Hypothalamus (tissue), 51 donors: ENCODE data around the gene TPST2.

Source experiments
- DNase-seq, 51 donors: peaks; one replicate each; lab custom pipeline; 2025; lab: John Stamatoyannopoulos, UW

Gene TPST2

GRCh38 chr22:26581633-26582168, 8.2 kb downstream of the TPST2 start:
- no peak for DNase-seq

GRCh38 chr22:26581026-26581425, 8.9 kb downstream of the TPST2 start:
- no peak for DNase-seq

GRCh38 chr22:26580240-26580962, 9.5 kb downstream of the TPST2 start:
- no peak for DNase-seq

DNA sequence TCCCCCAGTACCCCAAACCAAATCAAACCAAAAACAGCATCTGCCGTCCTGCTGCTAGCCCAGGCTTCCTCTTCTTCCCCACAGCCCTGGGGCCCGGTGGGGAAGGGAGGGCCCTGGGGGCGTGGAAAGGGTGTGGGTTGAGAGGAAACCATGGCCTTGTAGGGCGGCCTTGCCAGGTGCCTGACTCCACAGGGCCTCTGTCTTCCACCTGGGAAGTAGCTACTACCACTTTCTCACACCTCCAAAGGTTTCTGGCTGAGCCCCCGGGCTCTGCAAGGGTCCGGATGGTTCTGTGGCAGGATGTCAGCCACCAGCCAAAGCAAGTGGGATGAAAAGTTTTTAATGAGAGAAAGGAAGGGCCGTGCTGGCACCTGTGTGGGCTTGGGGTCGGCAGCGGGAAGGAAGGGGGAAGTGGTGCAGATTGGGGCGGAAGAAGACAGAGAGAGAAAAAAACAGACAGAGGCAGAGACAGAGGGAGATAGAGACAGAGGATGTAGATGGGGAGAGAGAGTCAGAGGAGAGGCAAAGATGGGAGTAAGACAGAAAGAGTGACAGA, 10.5 kb downstream of the TPST2 start:
- DNase-seq = peak in 2 of 51 donors; percentile 9 to 14

DNA sequence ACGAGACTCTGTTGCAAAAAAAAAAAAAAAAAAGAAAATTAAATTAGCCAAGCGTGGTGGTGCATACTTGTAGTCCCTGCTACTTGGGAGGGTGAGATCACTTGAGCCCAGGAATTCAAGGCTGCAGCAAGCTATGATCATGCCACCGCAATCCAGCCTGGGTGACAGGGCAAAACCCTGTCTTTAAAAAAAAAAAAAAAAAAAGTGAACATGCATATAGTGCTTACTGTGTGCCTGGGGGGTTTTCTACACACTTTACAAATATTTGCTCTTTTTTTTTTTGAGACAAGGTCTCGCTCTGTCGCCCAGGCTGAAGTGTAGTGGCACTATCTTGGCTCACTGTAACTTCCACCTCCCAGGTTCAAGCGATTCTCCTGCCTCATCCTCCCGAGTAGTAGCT, 12.9 kb downstream of the TPST2 start:
- no peak for DNase-seq

DNA sequence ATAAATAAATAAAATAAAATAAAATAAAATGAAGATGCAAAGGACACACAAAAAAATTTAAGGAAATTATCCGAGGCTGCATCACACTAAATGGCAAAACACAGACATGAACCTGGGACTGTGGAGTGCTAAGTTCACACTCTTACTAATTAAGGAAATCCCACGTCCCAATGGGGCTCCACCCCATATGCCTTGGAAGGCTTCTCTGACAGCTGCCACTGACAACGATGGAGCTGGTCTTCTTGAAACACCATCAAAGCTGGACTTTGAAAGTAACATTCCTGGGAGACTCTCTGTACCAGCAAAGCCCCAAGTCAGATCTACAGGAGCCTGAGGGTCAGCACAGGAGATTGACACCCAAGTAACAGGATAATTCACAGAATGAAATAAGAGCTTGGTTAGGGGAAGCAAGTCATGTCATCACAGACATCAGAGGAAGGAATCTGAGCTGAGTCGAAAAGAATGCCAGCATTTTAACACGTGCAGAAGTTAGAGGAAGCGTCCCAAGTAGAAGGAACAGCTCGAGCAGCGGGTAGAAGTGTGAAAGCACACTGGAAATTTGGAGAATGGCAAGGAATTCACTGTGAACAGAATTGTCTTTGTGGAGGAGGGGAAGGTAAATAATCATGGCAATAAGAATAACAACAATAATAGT, 13.8 kb downstream of the TPST2 start:
- no peak for DNase-seq

- no peak for DNase-seq
Measured at GRCh38 chr22:26574001-26574723, 15.8 kb downstream of the TPST2 start.

- DNase-seq = peak in 7 of 51 donors; percentile 12 to 27 (median 20)
Measured at GRCh38 chr22:26573026-26573662, 16.8 kb downstream of the TPST2 start.

- no peak for DNase-seq
Measured at GRCh38 chr22:26570864-26571525, 18.9 kb downstream of the TPST2 start.

DNA sequence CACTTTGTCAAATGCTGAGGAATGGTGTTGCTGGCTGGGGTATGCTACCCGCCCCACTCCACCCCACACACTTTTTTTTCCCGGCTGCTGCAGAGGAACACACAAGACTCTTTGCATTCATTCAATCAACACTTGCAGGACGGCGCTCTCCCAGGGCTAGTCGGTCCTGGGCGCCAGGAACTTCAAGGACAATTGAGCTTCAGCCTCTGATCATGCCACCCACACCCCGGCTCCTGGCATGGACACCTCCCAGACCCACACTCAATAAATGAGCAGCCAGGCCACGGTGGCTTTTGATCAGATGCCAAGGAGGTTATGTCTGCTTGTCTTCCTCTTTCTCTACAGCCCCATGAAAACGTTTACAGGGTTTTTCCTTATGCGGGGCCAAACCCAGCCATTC, 19.8 kb downstream of the TPST2 start:
- peak in 14 of 51 donors; percentile 5 to 41 (median 25) for DNase-seq

GRCh38 chr22:26568207-26568706, 21.7 kb downstream of the TPST2 start:
- DNase-seq = no peak

GRCh38 chr22:26567610-26568009, 22.3 kb downstream of the TPST2 start:
- DNase-seq = no peak

GRCh38 chr22:26566994-26567393, 22.9 kb downstream of the TPST2 start:
- no peak for DNase-seq

- DNase-seq = no peak
Measured at GRCh38 chr22:26565889-26566288, 24.0 kb downstream of the TPST2 start.

- no peak for DNase-seq
Measured at GRCh38 chr22:26565181-26565580, 24.8 kb downstream of the TPST2 start.

- no peak for DNase-seq
Measured at GRCh38 chr22:26564672-26565071, 25.3 kb downstream of the TPST2 start.

DNA sequence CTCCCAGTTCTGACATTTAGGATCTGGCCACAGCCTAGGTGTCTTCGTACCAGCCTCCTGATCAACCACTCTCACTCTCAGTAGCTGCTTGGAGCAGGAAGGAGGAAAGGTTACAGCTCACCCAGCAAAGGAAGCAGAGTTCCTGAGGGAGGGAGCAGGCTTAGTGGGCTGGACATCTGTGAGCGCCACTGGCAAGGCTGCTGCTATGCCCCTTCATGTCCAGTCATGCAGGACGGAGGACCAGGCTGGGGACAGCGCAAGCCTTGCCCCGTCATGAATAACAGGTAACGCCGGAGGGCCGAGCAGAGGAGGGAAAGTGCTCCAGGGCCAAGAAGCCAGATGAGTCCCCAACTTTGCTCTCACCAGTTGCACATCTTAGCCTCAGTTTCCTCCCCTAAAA, 25.8 kb downstream of the TPST2 start:
- no peak for DNase-seq

- no peak for DNase-seq
Measured at GRCh38 chr22:26563022-26563421, 26.9 kb downstream of the TPST2 start.

DNA sequence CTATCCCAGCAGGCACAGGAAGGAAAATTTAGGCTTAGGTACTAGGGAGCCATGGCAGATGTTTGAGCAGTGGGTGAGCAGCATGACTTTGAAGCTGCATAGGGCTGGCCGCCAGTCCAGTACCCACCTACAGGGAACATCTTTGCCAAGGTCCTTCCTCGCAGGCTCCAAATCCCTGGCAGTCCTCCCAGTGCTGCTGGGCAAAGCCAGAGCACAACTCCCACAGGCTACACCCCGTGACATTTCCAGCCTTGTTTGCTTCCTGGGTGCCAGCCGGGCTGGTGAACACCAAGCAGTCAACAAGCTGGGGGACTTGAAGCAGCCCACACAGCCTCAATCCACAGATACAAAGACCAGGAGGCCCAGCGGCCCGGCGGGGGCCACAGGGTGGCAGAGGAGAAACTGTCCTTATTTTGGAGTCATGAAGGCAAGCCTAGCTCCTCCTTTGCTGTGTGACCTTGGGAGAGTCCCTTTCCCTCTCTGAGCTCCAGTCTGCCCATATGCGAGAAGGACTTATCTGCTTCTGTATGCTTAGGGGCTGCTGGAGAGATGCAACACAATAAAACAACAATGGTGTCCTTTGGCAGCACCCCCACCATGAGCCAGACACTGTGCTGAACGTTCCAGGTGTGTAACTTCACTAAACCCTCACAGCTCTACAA, 28.0 kb downstream of the TPST2 start:
- DNase-seq = peak in 24 of 51 donors; percentile 6 to 70 (median 36)
